ENCODE measurements around the gene KYNU. TPM values are rescaled to one million over a fixed set of nuclear protein-coding genes. Genes with fewer than 3 reads are reported as not detected.
"Not testable (repeated sequence)": the region's sequence is repeated elsewhere in the genome, so short reads cannot be mapped to it uniquely, and the experiment has no call there.

Gene KYNU
- total RNA-seq, 1 donor from 2014 or later = 1.0 TPM

DNA sequence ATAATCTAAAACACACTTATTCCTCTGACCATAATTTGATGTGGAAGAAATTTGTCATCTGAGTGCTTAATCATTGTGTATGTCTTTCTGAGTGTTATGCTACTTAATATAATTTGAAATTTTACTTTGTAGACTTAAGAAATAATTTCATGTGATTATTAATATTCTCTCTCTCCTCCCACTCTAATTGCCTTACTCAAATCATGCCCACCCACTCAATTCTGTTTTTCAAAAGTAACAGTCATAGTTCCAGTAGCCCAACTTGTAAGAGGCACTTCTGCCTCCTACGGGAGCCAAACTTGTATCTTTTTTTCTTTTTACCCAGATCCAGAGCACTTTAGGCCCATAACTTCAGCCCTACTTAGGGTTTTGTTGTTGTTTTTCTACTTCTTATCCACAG lies 18.5 kb upstream of the KYNU start:
- H3K27ac ChIP-seq (replicated peaks) = no peak overlapping the region
- intact Hi-C loops (cut with micrococcal nuclease) = no loop called here
- no peaks in the 10 kb centered on the region for H3K36me3 ChIP-seq
- H3K4me3 ChIP-seq = no peak overlapping the region
- no peaks in the 10 kb centered on the region for H3K27me3 ChIP-seq (ENCODE audit: low read depth)
- no peak for DNase-seq
- TF ChIP-seq, protein P1, sequence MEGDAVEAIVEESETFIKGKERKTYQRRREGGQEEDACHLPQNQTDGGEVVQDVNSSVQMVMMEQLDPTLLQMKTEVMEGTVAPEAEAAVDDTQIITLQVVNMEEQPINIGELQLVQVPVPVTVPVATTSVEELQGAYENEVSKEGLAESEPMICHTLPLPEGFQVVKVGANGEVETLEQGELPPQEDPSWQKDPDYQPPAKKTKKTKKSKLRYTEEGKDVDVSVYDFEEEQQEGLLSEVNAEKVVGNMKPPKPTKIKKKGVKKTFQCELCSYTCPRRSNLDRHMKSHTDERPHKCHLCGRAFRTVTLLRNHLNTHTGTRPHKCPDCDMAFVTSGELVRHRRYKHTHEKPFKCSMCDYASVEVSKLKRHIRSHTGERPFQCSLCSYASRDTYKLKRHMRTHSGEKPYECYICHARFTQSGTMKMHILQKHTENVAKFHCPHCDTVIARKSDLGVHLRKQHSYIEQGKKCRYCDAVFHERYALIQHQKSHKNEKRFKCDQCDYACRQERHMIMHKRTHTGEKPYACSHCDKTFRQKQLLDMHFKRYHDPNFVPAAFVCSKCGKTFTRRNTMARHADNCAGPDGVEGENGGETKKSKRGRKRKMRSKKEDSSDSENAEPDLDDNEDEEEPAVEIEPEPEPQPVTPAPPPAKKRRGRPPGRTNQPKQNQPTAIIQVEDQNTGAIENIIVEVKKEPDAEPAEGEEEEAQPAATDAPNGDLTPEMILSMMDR (IDR thresholded peaks at IDR 0.05; ENCODE audit: borderline replicate concordance) = no peak
- no peaks in the 10 kb centered on the region for H3K4me1 ChIP-seq
- H3K9me3 ChIP-seq (replicated peaks) = no peaks in the 10 kb centered on the region

DNA sequence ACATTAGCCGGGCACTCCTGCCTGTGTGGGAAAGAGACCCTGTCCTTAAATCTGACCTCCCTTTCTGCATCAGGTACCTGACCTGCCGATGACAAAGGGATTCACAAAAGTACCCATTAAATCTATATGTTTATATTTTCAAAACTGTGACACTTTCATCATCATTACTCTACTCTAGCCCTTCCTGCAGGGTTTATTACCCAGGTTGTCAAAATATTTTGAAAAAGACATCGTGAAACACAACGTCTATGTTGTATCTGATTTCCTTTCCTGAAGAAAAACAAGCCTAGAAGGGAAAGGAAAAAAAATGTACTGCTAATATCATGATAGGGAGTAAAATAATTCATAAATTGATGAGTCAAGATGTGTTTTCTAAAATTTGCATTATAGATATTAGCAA lies 15.2 kb upstream of the KYNU start:
- Histone ChIP-seq H3K4me3 (no peak overlapping the region), H3K4me1 (no peaks in the 10 kb centered on the region), H3K27me3 (ENCODE audit: low read depth) (no peaks in the 10 kb centered on the region), H3K9me3 (replicated peaks) (no peaks in the 10 kb centered on the region), H3K27ac (replicated peaks) (no peak overlapping the region), H3K36me3 (no peaks in the 10 kb centered on the region)
- no peak for DNase-seq
- intact Hi-C loops (cut with micrococcal nuclease) = no loop called here
- TF ChIP-seq, protein P1 (IDR thresholded peaks at IDR 0.05; ENCODE audit: borderline replicate concordance) = no peak

DNA sequence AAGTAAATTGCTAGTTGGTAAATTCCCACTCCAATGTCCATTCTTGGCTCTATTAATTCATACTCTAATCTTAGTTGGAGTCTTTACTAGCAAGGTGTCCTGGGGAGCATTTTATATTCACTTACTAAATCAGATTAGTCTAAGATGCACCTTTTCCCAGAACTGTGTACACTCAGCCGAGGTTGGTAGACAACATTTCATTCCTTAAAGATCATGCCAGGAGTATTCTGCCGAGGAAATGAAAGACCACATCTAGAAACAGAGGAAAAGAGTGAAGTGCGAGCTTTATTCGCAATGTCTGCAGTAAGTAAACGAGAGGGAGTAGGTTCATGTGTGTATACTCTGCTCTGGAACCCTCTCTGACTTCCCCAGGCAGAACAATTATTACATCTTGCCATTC lies 14.6 kb upstream of the KYNU start:
- no peaks in the 10 kb centered on the region for H3K4me1 ChIP-seq
- TF ChIP-seq, protein P1 (IDR thresholded peaks at IDR 0.05; ENCODE audit: borderline replicate concordance) = no peak
- intact Hi-C loops (cut with micrococcal nuclease) = no loop called here

DNA sequence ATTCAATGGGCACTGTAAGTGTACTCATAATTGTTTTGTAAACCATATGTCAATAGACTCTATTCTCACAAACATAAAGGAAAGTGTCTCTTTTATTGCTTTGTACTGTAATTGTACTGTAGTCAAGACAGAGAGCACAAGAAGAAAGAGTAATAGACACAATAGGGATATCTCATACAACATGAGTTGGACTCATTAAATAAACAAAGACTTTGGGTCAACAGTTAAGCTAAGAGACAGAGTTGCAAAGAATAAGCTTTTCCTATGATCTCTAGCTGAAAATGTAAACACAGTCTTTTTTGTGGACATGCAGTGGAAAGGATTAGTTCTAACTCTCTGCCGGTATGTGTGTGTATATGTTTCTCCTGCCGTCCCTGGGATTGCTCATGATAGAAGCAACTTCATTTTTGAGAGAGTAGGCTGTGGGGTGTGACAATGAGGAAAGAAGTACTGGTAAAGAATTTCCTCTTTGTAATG lies 13.9 kb upstream of the KYNU start:
- TF ChIP-seq, protein P1 (IDR thresholded peaks at IDR 0.05; ENCODE audit: borderline replicate concordance) = no peak

More for the DNA sequence above, 14.6 kb upstream of the KYNU start:
- H3K36me3 ChIP-seq = no peaks in the 10 kb centered on the region
- H3K27me3 ChIP-seq (ENCODE audit: low read depth) = no peaks in the 10 kb centered on the region
- no peaks in the 10 kb centered on the region for H3K9me3 ChIP-seq (replicated peaks)
- no peak for DNase-seq
- H3K4me3 ChIP-seq = no peak overlapping the region
- H3K27ac ChIP-seq (replicated peaks) = no peak overlapping the region

DNA sequence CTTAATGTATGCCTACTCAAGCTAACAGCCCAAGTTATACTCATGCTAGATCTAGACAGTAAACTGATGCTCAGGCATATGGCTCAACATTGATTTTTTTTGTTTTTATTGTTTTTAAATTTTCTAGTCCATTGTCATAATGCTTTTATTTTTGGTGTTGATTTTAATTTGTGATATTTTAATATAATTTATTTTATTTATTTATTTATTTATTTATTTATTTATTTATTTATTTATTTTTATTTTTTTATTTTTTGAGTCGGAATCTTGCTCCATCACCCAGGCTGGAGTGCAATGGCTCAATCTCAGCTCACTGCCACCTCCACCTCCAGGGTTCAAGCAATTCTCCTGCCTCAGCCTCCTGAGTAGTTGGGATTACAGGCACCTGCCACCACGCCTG lies 12.9 kb upstream of the KYNU start:
- DNase-seq; H3K27ac ChIP-seq (replicated peaks); H3K27me3 ChIP-seq (ENCODE audit: low read depth); H3K36me3 ChIP-seq; H3K9me3 ChIP-seq (replicated peaks); H3K4me1 ChIP-seq; H3K4me3 ChIP-seq; intact Hi-C loops (cut with micrococcal nuclease): not testable (repeated sequence)

More for the DNA sequence above, 13.9 kb upstream of the KYNU start:
- intact Hi-C loops (cut with micrococcal nuclease) = no loop called here
- Histone ChIP-seq H3K36me3 (no peaks in the 10 kb centered on the region), H3K9me3 (replicated peaks) (no peaks in the 10 kb centered on the region), H3K4me1 (no peaks in the 10 kb centered on the region), H3K27ac (replicated peaks) (no peak overlapping the region), H3K4me3 (no peak overlapping the region), H3K27me3 (ENCODE audit: low read depth) (no peaks in the 10 kb centered on the region)
- no peak for DNase-seq

DNA sequence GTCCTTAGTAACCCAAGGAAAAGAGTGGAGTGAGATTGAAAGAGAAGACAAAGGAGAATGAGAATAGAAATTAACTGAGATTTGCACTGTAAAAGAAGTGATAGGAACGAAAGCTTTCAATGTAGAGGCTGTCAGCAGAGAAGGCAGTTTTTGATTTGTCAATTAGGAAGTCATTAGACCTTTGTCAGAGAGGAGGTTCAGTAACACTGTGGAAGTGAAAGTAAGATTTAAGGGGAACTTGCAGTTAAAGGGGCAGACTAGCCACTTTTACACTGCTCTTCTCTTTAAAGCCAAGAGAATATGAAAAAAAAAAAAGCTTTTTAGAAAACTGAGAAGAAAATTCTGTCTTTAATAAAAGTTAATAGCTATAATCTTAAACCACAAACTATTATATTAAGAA lies 11.5 kb upstream of the KYNU start:
- H3K4me1 ChIP-seq = no peaks in the 10 kb centered on the region
- no peaks in the 10 kb centered on the region for H3K36me3 ChIP-seq
- H3K4me3 ChIP-seq = peak overlapping the region; percentile 14
- no peak overlapping the region for H3K27ac ChIP-seq (replicated peaks)
- intact Hi-C loops (cut with micrococcal nuclease) = no loop called here
- no peaks in the 10 kb centered on the region for H3K27me3 ChIP-seq (ENCODE audit: low read depth)
- DNase-seq = no peak
- no peaks in the 10 kb centered on the region for H3K9me3 ChIP-seq (replicated peaks)
- TF ChIP-seq, protein P1 (IDR thresholded peaks at IDR 0.05; ENCODE audit: borderline replicate concordance) = no peak
